Endothelial cell of umbilical vein (primary cell): Measurements from ENCODE around the gene DNAI2. TPM values are rescaled to one million over a fixed set of nuclear protein-coding genes. Genes with fewer than 3 reads are reported as not detected.

Source experiments
- BruUV-seq: library from RNA; stranded (reverse); fragments of 400-500 nt; replicated peaks from 2 replicates; lab custom pipeline; 2021; lab: Mats Ljungman, UMichigan
- CTCF ChIA-PET: fragments of 300-600, 350-600 bp; sonication (Branson Sonifier 250); formaldehyde crosslinking; loops from one replicate; lab custom pipeline; 2021; ENCODE audit warnings: antibody characterized with exemption, inconsistent platforms; lab: Charles Lee
- POLR2A ChIA-PET: fragments of 300-600, 350-600 bp; sonication (Branson Sonifier 250); formaldehyde crosslinking; loops from one replicate; lab custom pipeline; 2021; ENCODE audit warnings: antibody characterized with exemption, inconsistent platforms; lab: Charles Lee
- DNase-seq: peaks from one replicate; pipeline ENCODE4 v3.0.0-alpha.2; 2011; ENCODE audit warnings: low read depth, low spot score
- FAIRE-seq: peaks from 2 replicates; lab custom pipeline; 2011; peaks lifted over from hg19 to GRCh38; lab: Jason Lieb, UNC
- H2AFZ ChIP-seq: 2 replicates; pipeline ENCODE4 v1.6.0; 2012; ENCODE audit warnings: low read depth, low read length, control low read depth, inconsistent platforms
- H3K27ac ChIP-seq: 2 replicates; pipeline ENCODE4 v1.5.1; 2011; ENCODE audit warnings: low read depth, mild to moderate bottlenecking, control low read depth, low read length, moderate library complexity; ENCODE audit not compliant: insufficient read depth
- H3K27me3 ChIP-seq, 2 experiments: 2 replicates each; pipeline versions ENCODE4 v1.6.0 to v1.6.1; 2011; ENCODE audit warnings: low read length in 2 of 2, mixed read lengths in 1 of 2; ENCODE audit not compliant: control insufficient read depth in 2 of 2, insufficient read depth in 2 of 2
- H3K36me3 ChIP-seq, 2 experiments: 2 replicates in 1 of 2; 3 replicates in 1 of 2; pipeline ENCODE4 v1.5.1; 2011; ENCODE audit warnings: low read length in 2 of 2, mild to moderate bottlenecking in 1 of 2, moderate library complexity in 1 of 2; ENCODE audit not compliant: control insufficient read depth in 2 of 2, insufficient read depth in 2 of 2; ENCODE audit errors: extremely low read depth in 1 of 2
- H3K4me1 ChIP-seq: 3 replicates; pipeline ENCODE4 v1.5.1; 2011; ENCODE audit warnings: mild to moderate bottlenecking, low read length; ENCODE audit not compliant: control insufficient read depth, insufficient read depth; ENCODE audit errors: extremely low read depth
- H3K4me2 ChIP-seq: 2 replicates; pipeline ENCODE4 v1.6.1; 2011; ENCODE audit warnings: low read length, control low read depth, mixed read lengths; ENCODE audit not compliant: insufficient read depth
- H3K4me3 ChIP-seq, 3 experiments: fragments of 200-600 bp in 1 of 3; sonication (generic), shearing (Covaris generic) in 1 of 3; replicated peaks in 1 of 3; 2 replicates each; pipeline ENCODE4 v1.5.1; 2011 to 2016; ENCODE audit warnings: control low read depth in 3 of 3, low read length in 3 of 3, mild to moderate bottlenecking in 2 of 3, inconsistent platforms in 1 of 3, low read depth in 1 of 3, moderate library complexity in 1 of 3; ENCODE audit not compliant: insufficient read depth in 1 of 3
- H3K79me2 ChIP-seq: 2 replicates; pipeline ENCODE4 v1.6.0; 2012; ENCODE audit warnings: low read length, inconsistent platforms; ENCODE audit not compliant: control insufficient read depth, insufficient read depth
- H3K9ac ChIP-seq: replicated peaks from 2 replicates; pipeline ENCODE3; 2011; ENCODE audit warnings: low read length, control low read depth; ENCODE audit not compliant: insufficient read depth; ENCODE audit errors: extremely low read depth
- H3K9me1 ChIP-seq: replicated peaks from 3 replicates; pipeline ENCODE4 v1.6.0; 2011; ENCODE audit warnings: mild to moderate bottlenecking, low read length; ENCODE audit not compliant: control insufficient read depth, insufficient read depth; ENCODE audit errors: extremely low read depth
- H3K9me3 ChIP-seq: replicated peaks from 2 replicates; pipeline ENCODE4 v1.5.1; 2012; ENCODE audit warnings: low read length, inconsistent platforms; ENCODE audit not compliant: control insufficient read depth, insufficient read depth
- H4K20me1 ChIP-seq: replicated peaks from 2 replicates; pipeline ENCODE3; 2011; ENCODE audit warnings: mild to moderate bottlenecking, low read length; ENCODE audit not compliant: control insufficient read depth, insufficient read depth; ENCODE audit errors: extremely low read depth
- CTCF ChIP-seq, 2 donors: IDR thresholded peaks; 1 replicate in 1 of 2; 2 replicates in 1 of 2; pipeline ENCODE4 v1.5.1; 2011; ENCODE audit warnings: low read length in 2 of 2, mild to moderate bottlenecking in 2 of 2, moderate library complexity in 2 of 2, control low read depth in 1 of 2, inconsistent platforms in 1 of 2, low read depth in 1 of 2; ENCODE audit not compliant: insufficient read depth in 1 of 2; ENCODE audit errors: extremely low read depth in 1 of 2
- EZH2 ChIP-seq: IDR thresholded peaks from 2 replicates; pipeline ENCODE4 v1.6.1; 2012; ENCODE audit warnings: borderline replicate concordance, low read depth, mild to moderate bottlenecking, moderate library complexity, low read length, inconsistent platforms; ENCODE audit not compliant: severe bottlenecking
- FOS ChIP-seq: IDR thresholded peaks from 2 replicates; pipeline ENCODE4 v1.6.1; 2011; ENCODE audit warnings: mild to moderate bottlenecking, low read length, moderate library complexity, borderline replicate concordance; ENCODE audit not compliant: insufficient read depth
- GATA2 ChIP-seq: IDR thresholded peaks from 2 replicates; pipeline ENCODE4 v1.7.0; 2011; ENCODE audit warnings: low read depth, mild to moderate bottlenecking, moderate library complexity, mixed read lengths, low read length; ENCODE audit not compliant: insufficient read length, insufficient read depth
- JUN ChIP-seq: IDR thresholded peaks from 2 replicates; pipeline ENCODE4 v1.6.1; 2011; ENCODE audit warnings: borderline replicate concordance, low read depth; ENCODE audit not compliant: insufficient read length, insufficient read depth
- MAX ChIP-seq: IDR thresholded peaks from 2 replicates; pipeline ENCODE4 v1.6.1; 2011; ENCODE audit not compliant: insufficient read depth, insufficient read length
- MYC ChIP-seq: IDR thresholded peaks from one replicate; pipeline ENCODE4 v1.6.1; 2011; ENCODE audit warnings: mild to moderate bottlenecking, low read depth, low read length
- POLR2A ChIP-seq: IDR thresholded peaks from 2 replicates; pipeline ENCODE4 v1.6.1; 2012; ENCODE audit warnings: low read depth, mild to moderate bottlenecking, control low read depth, low read length
- POLR2AphosphoS5 ChIP-seq: IDR thresholded peaks from 2 replicates; pipeline ENCODE4 v1.6.1; 2012; ENCODE audit warnings: low read depth, mild to moderate bottlenecking, control low read depth, low read length, moderate library complexity; ENCODE audit not compliant: insufficient read depth
- dilution Hi-C: fragments of 300-500 bp; cut with MboI; formaldehyde crosslinking; loops from one replicate; pipeline ENCODE4 v1.15.0; 2019; ENCODE audit warnings: low sequenced_read_pairs; ENCODE audit not compliant: extremely low pct_ligation_motif_present
- intact Hi-C: fragments of 100-400 bp; cut with micrococcal nuclease; formaldehyde crosslinking; loops from one replicate; pipeline ENCODE4 v1.10.0; 2022
- polyA plus RNA-seq, 4 experiments: library from polyadenylated mRNA; depleted of rRNA in 3 of 4; stranded (reverse) in 3 of 4; unstranded in 1 of 4; fragments of >200 nt; gene quantifications; 2 replicates each; pipeline versions ENCODE4 v1.2.1 to v1.2.3, GENCODE V29; 2011 to 2012; ENCODE audit warnings: missing spikeins in 1 of 4
- total RNA-seq: library from RNA; stranded (reverse); gene quantifications from 2 replicates; pipeline ENCODE4 v1.2.3, GENCODE V29; 2021

The DNAI2 gene
- total and polyA plus RNA-seq, 2 donors (not counting 3 experiments of a cell fraction or from before 2014, with no cell fraction given): not detected

GRCh38 chr17:74287031-74287602 lies 13.1 kb downstream of the DNAI2 start:
- CTCF ChIA-PET: no interaction called here
- dilution Hi-C loops (no loop called here), intact Hi-C loops (no loop called here)
- Histone ChIP-seq H3K4me1 (no peaks in the 10 kb centered on the region), H3K27ac (no peak overlapping the region), H4K20me1 (no peaks in the 10 kb centered on the region), H3K79me2 (no peaks in the 10 kb centered on the region), H3K27me3 (no peaks in the 10 kb centered on the region), H2AFZ (no peak overlapping the region), H3K9ac (no peak overlapping the region), H3K4me2 (no peak overlapping the region), H3K9me3 (no peaks in the 10 kb centered on the region), H3K36me3 (no peaks in the 10 kb centered on the region), H3K9me1 (no peaks in the 10 kb centered on the region), H3K4me3 (no peak overlapping the region)
- POLR2A ChIA-PET: no interaction called here
- BruUV-seq: no TSS peak
- TF ChIP-seq JUN (no peak), EZH2 (no peak), MYC (no peak), GATA2 (no peak), POLR2A (no peak), CTCF (IDR thresholded peaks at IDR 0.05; ENCODE audit: extremely low read depth in 1 of 2, insufficient read depth in 1 of 2, low read depth in 1 of 2, low read length in 2 of 2) (no peak)
- FAIRE-seq (no peak), DNase-seq (no peak)

- no peak overlapping the region for H3K9ac ChIP-seq
- dilution Hi-C loops (no loop called here), intact Hi-C loops (no loop called here)
- no peaks in the 10 kb centered on the region for H3K9me3 ChIP-seq
- H3K27me3 ChIP-seq: no peaks in the 10 kb centered on the region
- CTCF ChIA-PET: no interaction called here
- POLR2A ChIA-PET: no interaction called here
- H3K27ac ChIP-seq: no peak overlapping the region
- no peaks in the 10 kb centered on the region for H4K20me1 ChIP-seq
- no peaks in the 10 kb centered on the region for H3K9me1 ChIP-seq
- DNase-seq (no peak), FAIRE-seq (no peak)
- no peaks in the 10 kb centered on the region for H3K4me1 ChIP-seq
- no peak overlapping the region for H3K4me2 ChIP-seq
- TF ChIP-seq FOS (no peak), MYC (no peak), POLR2A (no peak), CTCF (IDR thresholded peaks at IDR 0.05; ENCODE audit: extremely low read depth in 1 of 2, insufficient read depth in 1 of 2, low read depth in 1 of 2, low read length in 2 of 2) (no peak), GATA2 (no peak), JUN (no peak), MAX (no peak), POLR2AphosphoS5 (no peak), EZH2 (no peak)
- H3K36me3 ChIP-seq: no peaks in the 10 kb centered on the region
- H3K4me3 ChIP-seq: no peak overlapping the region
- H3K79me2 ChIP-seq: no peaks in the 10 kb centered on the region
- H2AFZ ChIP-seq: no peak overlapping the region
- BruUV-seq: no TSS peak
Measured at GRCh38 chr17:74288785-74289184, 14.8 kb downstream of the DNAI2 start.
